LoVo (cell line): ENCODE results near the gene CYP46A1.
"Not testable (repeated sequence)": the region's sequence is repeated elsewhere in the genome, so short reads cannot be mapped to it uniquely, and the experiment has no call there.

Source experiments
- DNase-seq: peaks from one replicate; pipeline ENCODE4 v3.0.0-alpha.2; 2016; ENCODE audit warnings: low spot score

The CYP46A1 gene

GRCh38 chr14:99683619-99684409 is at the start of gene CYP46A1:
Gene CYP46A1, plus strand, starts transcription at chr14:99684298. Its CDS starts 120 bp downstream, at chr14:99684418.
- peak; percentile 99 for DNase-seq

GRCh38 chr14:99634443-99634842 is 49.7 kb upstream of the CYP46A1 start:
- DNase-seq: no peak

- no peak for DNase-seq
These were observed 49.0 kb upstream of the CYP46A1 start for GRCh38 chr14:99635116-99635515.

GRCh38 chr14:99636487-99636886 is 47.6 kb upstream of the CYP46A1 start:
- no peak for DNase-seq

GRCh38 chr14:99637624-99638023 is 46.5 kb upstream of the CYP46A1 start:
- DNase-seq: no peak

- not testable (repeated sequence) for DNase-seq
These were observed 41.3 kb upstream of the CYP46A1 start for GRCh38 chr14:99642771-99643170.

- DNase-seq: no peak
These were observed 40.8 kb upstream of the CYP46A1 start for GRCh38 chr14:99643343-99643742.

- no peak for DNase-seq
These were observed 40.0 kb upstream of the CYP46A1 start for GRCh38 chr14:99644035-99644587.

- DNase-seq: no peak
These were observed 39.2 kb upstream of the CYP46A1 start, which contains the start of gene HHIPL1 for GRCh38 chr14:99644723-99645544. Gene HHIPL1, plus strand, starts transcription at chr14:99645129. Its CDS starts 79 bp downstream, at chr14:99645208.

- DNase-seq: no peak
These were observed 38.3 kb upstream of the CYP46A1 start for GRCh38 chr14:99645545-99646505.

- DNase-seq: no peak
These were observed 36.7 kb upstream of the CYP46A1 start for GRCh38 chr14:99647411-99647810.

GRCh38 chr14:99648027-99648784 is 35.9 kb upstream of the CYP46A1 start:
- no peak for DNase-seq

GRCh38 chr14:99649219-99649618 is 34.9 kb upstream of the CYP46A1 start:
- no peak for DNase-seq

GRCh38 chr14:99649643-99650042 is 34.5 kb upstream of the CYP46A1 start:
- DNase-seq: no peak

- no peak for DNase-seq
These were observed 33.9 kb upstream of the CYP46A1 start for GRCh38 chr14:99650189-99650588.

- no peak for DNase-seq
These were observed 31.9 kb upstream of the CYP46A1 start for GRCh38 chr14:99651953-99652746.

- DNase-seq: no peak
These were observed 29.7 kb upstream of the CYP46A1 start for GRCh38 chr14:99654235-99654985.

- no peak for DNase-seq
These were observed 28.6 kb upstream of the CYP46A1 start for GRCh38 chr14:99655521-99655920.

- no peak for DNase-seq
These were observed 27.9 kb upstream of the CYP46A1 start for GRCh38 chr14:99656171-99656570.
